HG02571 (cell line): ENCODE data around the gene EMC7.
A peak's percentile ranks its signal among the peaks of the same experiment; 100 is the strongest.

Source experiments
- ATAC-seq: cut with Tn5 transposase; IDR thresholded peaks from one replicate; pipeline ENCODE4 v1.9.1; 2021; ENCODE audit warnings: mild to moderate bottlenecking, moderate library complexity; ENCODE audit not compliant: unreplicated experiment

EMC7 gene

DNA sequence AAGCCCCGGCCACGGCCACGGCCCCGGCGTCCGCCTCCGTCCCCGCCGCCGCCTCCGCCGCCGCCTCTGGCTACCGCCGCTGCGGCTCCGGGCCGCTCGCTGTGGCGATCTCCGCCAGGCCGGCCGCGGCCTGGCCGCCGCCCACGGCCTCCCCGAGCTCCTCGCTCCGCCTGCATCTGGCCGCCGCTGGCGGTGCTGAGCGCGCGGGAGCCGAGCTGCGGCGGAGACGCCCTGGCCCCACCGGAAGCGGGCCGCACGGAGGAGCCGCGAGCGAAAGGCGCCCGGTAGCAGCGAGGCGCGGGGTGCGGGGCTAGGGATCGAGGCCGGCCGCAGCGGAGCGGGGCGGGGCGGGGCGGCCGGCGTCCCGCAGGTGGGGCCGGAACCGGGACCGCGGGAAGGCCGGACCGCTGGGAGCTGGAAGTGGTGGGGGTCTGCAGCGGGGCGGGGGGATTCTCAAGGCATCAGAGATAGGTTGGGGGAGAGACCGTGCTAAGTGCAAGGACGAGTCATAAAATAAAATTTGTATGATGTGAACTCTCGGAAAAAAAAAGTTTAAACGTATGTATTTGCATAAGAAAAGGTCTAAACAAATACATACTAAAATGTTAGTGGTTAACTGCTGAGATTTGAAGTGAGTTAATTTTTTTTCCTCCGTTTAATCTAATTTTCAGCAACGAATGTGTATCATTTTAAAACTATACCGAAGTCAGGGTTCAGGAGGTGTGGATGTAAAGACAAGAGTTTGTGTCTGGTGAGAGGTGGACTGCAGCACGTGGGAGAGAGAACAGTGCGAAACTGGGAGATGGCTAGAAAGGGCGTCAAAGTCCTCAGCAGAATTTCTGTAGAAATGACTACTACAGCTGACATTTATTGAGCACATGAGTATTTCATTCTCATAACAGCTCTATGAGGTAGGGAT lies 62.5 kb downstream of the EMC7 start, which contains the start of gene AVEN:
TSS of gene AVEN (minus strand) at position 334 of the 919 bp plus-strand sequence. CDS start at position 176, 158 bp downstream.
- ATAC-seq, result peak; percentile 52

DNA sequence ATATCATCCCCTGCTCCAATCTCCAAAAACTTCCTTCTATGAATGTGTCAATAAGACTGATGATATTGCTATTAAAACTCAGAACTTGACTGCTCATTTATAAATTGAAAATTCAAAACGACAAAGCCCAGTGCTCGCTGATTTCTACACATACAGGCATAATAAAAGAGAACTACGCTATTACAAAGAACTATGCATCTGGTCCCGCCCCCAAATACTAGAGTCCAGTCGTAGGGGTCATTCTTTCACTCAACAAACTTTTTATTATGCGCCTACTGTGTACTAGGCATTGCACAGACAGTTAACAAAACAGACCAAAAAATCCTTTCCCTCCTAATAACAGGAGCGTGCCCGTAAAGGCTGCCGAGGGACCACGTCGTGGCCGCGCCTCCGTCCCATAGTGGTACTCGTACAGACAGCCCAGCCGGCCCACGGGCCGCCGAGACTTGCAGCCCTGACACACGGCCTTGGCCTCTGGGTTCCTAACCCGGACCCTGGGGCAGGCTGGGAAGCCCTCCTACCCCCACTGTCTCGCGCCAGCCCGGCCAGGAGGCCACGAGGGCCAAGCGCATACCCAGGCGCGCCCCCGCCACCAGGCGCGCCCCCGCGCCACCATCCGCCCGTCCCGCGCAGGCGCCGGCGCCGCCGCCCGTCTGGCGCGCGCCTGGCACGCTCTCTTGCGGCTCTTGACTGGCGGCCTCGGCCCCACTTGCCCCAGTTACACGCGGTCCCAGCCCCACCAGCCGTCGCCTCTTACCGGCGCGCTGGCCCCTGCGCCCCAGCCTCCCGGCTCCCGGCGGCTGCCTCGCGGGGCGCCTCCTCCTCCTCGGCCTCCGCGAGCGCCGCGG lies 63.4 kb downstream of the EMC7 start:
- peak; percentile 70 for ATAC-seq
